ENCODE measurements around the gene STAG2.
A peak's percentile ranks its signal among the peaks of the same experiment; 100 is the strongest.
"Not testable (repeated sequence)": the region's sequence is repeated elsewhere in the genome, so short reads cannot be mapped to it uniquely, and the experiment has no call there.

Gene STAG2

DNA sequence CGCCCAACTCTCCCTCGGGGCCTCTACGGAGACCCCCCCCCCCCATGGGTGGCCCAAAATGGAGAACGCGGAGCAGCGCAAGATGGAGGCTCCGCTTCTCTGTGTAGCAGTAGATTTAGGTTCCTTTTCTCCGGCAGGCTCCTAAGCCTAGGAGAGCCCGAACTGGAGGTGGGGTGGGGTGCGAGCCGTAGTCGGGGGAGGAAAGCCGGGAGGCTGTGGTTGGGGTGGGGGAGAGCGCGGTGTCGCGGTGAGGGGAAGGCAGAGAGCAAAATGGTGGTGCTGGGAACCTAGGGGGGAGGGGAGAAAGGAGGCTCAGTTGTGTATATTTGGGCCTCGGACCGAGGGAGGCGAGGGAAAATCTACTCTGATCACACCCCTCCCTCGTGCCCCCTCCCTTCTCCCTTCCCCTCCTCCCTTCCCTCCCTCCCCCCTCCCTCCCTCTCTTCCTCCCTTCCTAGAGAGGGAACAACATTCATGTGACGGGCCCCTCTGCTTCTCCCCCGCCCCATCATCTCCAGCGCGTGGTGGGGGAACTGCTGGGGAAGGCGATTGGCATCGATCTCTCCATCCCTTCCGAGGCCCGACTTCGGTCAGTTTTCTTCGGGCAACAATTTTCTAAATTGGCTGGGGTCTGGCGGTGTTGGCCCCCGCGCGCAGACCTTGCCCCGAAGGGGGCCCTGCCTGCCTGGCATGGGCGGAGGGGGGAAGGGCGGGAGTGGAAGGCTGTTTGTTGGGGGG is at the start of gene STAG2:
TSS of gene STAG2 (plus strand) at position 439 of the 738 bp plus-strand sequence. CDS start 60,922 bp downstream, outside the sequence.
- peak; percentile 40 to 74 for DNase-seq

GRCh38 chrX:123917069-123917468 is 44.4 kb upstream of the STAG2 start:
- no peak for DNase-seq

- DNase-seq, result no peak
Observed at GRCh38 chrX:123918106-123918721, 43.3 kb upstream of the STAG2 start.

DNA sequence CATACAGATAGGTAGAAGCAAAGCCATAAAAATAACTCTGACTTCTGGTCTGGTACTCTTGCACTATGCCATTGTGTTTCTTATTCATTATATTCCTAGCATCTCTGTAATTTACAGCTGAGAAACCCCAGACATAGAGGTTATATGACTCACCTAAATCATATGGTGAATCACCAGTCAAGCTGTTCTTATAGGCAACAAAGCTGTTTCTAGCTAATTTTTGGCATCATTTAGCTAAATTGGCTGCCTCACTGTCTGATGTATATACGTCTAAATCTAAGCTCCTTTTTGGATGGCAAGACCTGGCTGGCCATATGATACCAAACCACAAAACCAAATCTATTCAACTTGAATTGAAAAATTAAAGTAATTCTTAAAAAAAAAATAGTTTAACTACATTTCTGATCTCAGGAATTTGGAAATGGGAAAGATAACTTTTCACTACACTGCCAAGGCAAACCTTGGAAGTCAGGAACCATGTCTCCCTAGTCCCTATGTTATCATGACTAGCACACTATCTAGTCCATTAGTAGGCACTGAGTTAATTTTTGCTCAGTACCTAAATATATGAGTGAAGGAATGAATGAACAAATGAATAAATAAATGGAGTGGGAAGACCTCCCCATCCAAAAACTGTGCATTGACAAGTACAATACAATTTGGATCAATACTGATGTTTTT is 41.3 kb upstream of the STAG2 start:
- DNase-seq, result no peak

- DNase-seq, result no peak
Observed at GRCh38 chrX:123923211-123923610, 38.3 kb upstream of the STAG2 start.

GRCh38 chrX:123924186-123924585 is 37.3 kb upstream of the STAG2 start:
- DNase-seq, result no peak

- no peak for DNase-seq
Observed at GRCh38 chrX:123927845-123928244, 33.7 kb upstream of the STAG2 start.

DNA sequence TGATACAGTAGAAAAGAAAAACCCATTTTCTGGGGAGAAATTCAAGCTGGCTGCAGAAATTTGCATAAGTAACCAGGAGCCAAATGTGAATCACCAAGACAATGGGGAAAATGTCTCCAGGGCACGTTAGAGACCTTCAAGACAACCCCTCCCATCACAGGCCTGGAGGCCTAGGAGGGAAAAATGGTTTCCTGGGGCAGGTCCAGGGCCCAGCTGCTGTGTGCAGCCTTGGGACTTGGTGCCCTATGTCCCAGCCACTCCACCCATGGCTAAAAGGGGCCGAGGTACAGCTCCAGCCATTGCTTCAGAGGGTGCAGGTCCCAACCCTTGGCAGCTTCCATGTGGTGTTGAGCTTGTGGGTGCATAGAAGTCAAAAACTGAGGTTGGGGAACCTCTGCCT is 29.5 kb upstream of the STAG2 start:
- not testable (repeated sequence) for DNase-seq

DNA sequence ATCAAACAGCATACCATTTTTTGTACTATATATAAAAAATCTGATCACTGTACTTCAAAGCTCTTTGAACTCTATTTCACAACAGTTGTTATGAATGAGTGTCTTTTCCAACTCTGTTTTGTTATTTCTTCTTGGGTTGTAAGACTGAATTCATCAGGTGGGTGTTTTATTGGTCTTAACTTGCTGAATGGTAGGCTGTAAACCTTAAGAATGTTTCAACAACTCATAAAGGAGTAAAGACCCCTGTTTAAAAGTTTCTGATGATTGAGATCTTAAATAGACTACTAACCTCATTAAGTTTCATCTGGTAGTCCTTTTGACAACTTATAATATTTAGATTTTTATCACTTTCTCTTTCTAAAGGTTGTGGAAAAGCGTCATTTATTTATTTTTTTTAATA is 18.4 kb upstream of the STAG2 start:
- no peak for DNase-seq

- DNase-seq, result no peak
Observed at GRCh38 chrX:123943488-123943887, 18.0 kb upstream of the STAG2 start.

- DNase-seq, result no peak
Observed at GRCh38 chrX:123949846-123950245, 11.7 kb upstream of the STAG2 start.

- peak in 1 of 2 donors; percentile 24 for DNase-seq
Observed at GRCh38 chrX:123959281-123960063, 2.0 kb upstream of the STAG2 start.

DNA sequence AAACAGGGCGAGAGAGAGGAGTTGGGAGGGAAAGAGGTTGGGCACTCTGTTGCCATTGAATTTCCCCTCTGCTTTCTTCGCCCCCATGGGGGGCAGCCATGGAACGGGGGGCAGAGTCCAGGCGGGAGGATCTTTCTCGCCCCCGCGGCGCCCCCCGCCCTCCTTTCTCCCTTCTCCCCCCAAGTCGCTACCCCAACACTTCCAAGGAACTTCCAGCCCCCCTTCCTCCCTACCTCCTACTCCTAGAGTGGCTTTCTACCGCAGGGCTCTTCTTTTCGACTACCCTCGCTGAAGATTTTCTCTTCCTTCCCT is 594 bp upstream of the STAG2 start:
- DNase-seq, result no peak

GRCh38 chrX:123962006-123962467 is 531 bp downstream of the STAG2 start:
- no peak for DNase-seq

DNA sequence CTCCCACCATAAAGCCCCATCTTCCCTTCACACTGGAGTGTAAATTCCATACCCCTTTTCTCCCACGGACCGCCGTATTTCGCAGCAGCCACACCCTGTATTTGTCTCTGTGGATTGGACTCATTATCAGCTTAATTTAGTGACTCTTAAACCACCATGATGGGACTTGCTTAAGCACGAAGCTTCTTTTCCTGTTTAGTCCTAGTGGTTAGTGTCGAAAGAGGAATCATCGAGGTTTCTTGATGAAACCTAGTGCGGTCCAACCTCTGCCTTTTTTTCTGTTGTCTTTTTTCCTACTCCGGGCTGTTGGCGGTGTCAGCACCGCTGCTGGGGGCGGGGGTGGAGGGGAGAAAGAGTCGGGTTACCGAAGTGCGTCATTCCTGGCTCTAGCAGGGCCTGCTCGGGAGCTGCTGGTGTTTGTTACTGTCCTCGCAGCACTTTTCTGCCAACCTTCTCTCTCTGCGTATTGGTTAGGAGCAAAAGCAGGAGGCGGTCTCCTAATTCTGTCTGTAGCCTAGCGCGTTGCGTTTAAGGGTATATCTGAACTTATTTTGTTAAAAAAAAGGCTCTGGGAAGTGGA is 1.4 kb downstream of the STAG2 start:
- DNase-seq, result peak; percentile 32 to 73

DNA sequence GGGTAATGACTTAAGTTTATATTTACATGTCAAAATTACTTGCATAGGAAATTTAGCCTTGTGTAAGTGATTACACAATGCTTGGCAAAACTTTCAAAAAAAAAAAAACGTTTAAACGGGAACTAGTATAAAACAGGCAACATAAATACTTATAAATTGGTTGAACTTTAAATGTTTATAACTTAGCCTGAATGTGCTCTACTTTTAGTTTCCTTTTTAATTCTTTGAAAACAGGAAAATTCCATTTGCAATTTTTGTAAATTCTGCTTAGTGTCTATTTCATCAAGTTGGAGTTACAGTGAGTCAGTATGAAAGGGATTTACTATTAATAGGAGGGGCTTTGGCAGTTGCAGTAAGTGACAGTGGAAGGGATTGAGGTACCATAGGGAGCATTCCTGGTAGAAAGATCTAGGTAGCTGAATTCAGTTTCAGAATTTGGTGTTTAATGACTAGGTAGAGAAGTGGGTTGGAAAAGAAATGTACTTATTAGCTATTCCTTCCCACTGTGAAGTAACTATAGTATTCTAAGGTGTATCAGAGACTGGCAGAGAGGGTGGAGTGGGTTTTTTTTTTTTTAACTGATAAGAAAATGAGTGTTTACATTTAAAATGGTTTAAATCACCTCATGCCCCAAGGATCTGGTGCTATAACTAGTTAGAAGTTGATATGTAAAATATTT is 2.8 kb downstream of the STAG2 start:
- no peak for DNase-seq

DNA sequence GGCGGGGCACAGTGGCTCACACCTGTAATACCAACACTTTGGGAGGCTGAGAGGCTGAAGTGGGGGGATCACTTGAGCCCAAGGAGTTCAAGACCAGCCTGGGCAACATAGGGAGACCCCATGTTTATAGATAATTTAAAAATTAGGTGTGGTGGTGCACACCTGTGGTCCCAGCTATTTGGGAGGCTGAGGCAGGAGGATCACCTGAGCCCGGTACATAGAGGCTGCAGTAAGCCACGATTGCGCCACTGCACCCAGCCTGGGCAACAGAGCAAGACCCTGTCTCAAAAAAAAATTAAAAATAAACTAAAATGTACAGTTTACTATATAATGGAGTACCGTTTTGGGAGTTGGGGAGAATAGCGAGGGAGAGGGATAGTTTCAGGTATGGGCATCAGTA is 4.2 kb downstream of the STAG2 start:
- DNase-seq, result no peak

DNA sequence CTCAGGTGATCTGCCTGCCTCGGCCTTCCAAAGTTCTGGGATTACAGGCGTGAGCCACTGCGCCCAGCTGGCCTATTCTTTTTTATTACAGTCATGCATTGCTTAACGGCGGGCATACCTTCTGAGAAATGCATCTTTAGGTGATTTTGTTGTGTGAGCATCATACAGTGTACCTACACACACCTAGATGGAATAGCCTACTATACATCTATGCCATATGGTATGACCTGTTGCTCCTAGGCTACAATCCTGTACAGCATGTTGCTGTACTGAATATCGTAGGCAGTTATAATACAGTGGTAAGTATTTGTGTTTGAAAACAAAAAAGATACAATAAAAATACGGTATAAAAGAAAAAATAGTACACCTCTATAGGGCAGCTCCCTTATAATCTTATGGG is 6.0 kb downstream of the STAG2 start:
- no peak for DNase-seq

GRCh38 chrX:123968383-123969050 is 7.0 kb downstream of the STAG2 start:
- DNase-seq, result no peak

- no peak for DNase-seq
Observed at GRCh38 chrX:123971982-123972381, 10.5 kb downstream of the STAG2 start.

DNA sequence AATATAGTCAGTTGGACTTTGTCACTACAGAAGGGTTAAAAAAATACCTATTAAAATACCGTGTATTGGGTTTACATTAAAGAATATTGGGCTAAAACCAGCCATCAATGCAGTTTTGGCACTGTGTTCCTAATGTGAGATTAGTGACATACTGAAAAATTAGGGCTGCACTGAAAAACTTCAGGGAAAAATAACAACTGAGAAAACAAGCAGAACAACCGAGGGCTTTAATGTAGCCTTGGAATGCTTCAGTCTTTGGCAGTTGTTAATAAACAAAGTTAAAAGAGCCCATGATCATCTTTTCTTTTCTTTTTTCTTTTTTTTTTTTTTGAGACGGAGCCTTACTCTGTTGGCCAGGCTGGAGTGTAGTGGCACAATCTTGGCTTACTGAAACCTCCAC is 12.4 kb downstream of the STAG2 start:
- no peak for DNase-seq

DNA sequence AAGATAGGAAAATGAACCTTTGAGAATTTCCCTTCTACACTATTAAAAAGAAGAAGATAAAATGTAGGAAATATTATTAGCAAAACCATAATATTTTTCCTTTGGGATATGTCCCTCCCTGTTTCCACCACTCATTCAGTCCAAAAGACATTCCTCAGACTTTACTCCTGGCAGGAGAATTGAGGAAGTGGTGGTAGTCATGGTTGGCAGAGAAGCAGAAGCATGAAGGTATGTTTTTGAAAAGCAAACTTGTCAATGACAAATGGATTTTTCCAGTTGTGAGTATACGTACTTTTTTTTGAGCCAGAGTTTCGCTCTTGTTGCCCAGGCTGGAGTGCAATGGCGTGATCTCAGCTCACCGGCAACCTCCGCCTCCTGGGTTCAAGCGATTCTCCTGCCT is 13.7 kb downstream of the STAG2 start:
- DNase-seq, result no peak
